Activated naive CD8-positive, alpha-beta T cell treated with anti-CD3 and anti-CD28 coated beads, Interleukin-2, amount 10 ng/mL, durations not matched to agents 7 days and 5 days (primary cell): ENCODE results near the gene ZNF511. TPM values are rescaled to one million over a fixed set of nuclear protein-coding genes. Genes with fewer than 3 reads are reported as not detected.

Experiments
- ATAC-seq: fragments of 150-1000 bp; cut with Tn5 transposase; one replicate; pipeline ENCODE4 v1.10.0; 2021; ENCODE audit warnings: low read depth, moderate library complexity
- POLR2A ChIA-PET: fragments of 350-600 bp; sonication (Branson Sonifier 250); formaldehyde crosslinking; loops from one replicate; lab custom pipeline; 2021; ENCODE audit warnings: antibody characterized with exemption; lab: Charles Lee
- DNase-seq: peaks from one replicate; pipeline ENCODE4 v3.0.0; 2021
- H3K27ac Mint-ChIP-seq: one replicate; pipeline ENCODE4 v1.8.0; 2022; ENCODE audit warnings: mild to moderate bottlenecking, mixed read lengths
- H3K27me3 Mint-ChIP-seq: one replicate; pipeline ENCODE4 v1.8.0; 2022; ENCODE audit warnings: mild to moderate bottlenecking, moderate library complexity, mixed read lengths
- H3K36me3 Mint-ChIP-seq: one replicate; pipeline ENCODE4 v1.8.0; 2021; ENCODE audit warnings: mild to moderate bottlenecking, mixed read lengths
- H3K4me1 Mint-ChIP-seq: one replicate; pipeline ENCODE4 v1.8.0; 2021; ENCODE audit warnings: mixed read lengths
- H3K4me3 Mint-ChIP-seq: one replicate; pipeline ENCODE4 v1.8.0; 2022; ENCODE audit warnings: mild to moderate bottlenecking, moderate library complexity, mixed read lengths
- H3K9me3 Mint-ChIP-seq: one replicate; pipeline ENCODE4 v1.8.0; 2021; ENCODE audit warnings: mixed read lengths
- total RNA-seq, 2 experiments: library from RNA; stranded (reverse); gene quantifications; one replicate each; pipeline ENCODE4 v1.2.3, GENCODE V29; 2021

Gene ZNF511
- total RNA-seq, 2 experiments from 2014 or later, result 44.5 to 47.4 TPM

- H3K36me3 Mint-ChIP-seq, result peaks cover 1% of the 10 kb centered on the region
- POLR2A ChIA-PET, result no interaction called here
- H3K27ac Mint-ChIP-seq, result no peak overlapping the region
- ATAC-seq, result no peak
- no peaks in the 10 kb centered on the region for H3K27me3 Mint-ChIP-seq
- no peak for DNase-seq
- peaks cover 9% of the 10 kb centered on the region for H3K4me1 Mint-ChIP-seq
- H3K9me3 Mint-ChIP-seq, result no peaks in the 10 kb centered on the region
- no peak overlapping the region for H3K4me3 Mint-ChIP-seq
Measured at GRCh38 chr10:133306097-133306476, 2.6 kb upstream of the ZNF511 start.

- Mint-ChIP-seq H3K27ac (peak overlapping the region; percentile 99), H3K27me3 (no peaks in the 10 kb centered on the region), H3K36me3 (peaks cover 3% of the 10 kb centered on the region), H3K9me3 (no peaks in the 10 kb centered on the region), H3K4me3 (peak overlapping the region; percentile 55), H3K4me1 (peaks cover 9% of the 10 kb centered on the region)
- POLR2A ChIA-PET, result interaction anchor here (1.8 to 2.0 kb wide), 3 partner anchors 28 to 48 kb away, joined by 6 to 10 read pairs (median 8); no protein-coding TSS in a partner anchor
- DNase-seq, result no peak
- no peak for ATAC-seq
Measured at GRCh38 chr10:133306941-133307379, 1.8 kb upstream of the ZNF511 start.

GRCh38 chr10:133307776-133308420 is 816 bp upstream of the ZNF511 start:
- no peaks in the 10 kb centered on the region for H3K27me3 Mint-ChIP-seq
- H3K9me3 Mint-ChIP-seq, result no peaks in the 10 kb centered on the region
- peak; percentile 86 for DNase-seq
- peak; percentile 60 for ATAC-seq
- peak overlapping the region; percentile 96 for H3K4me3 Mint-ChIP-seq
- H3K36me3 Mint-ChIP-seq, result peaks cover 3% of the 10 kb centered on the region
- peaks cover 9% of the 10 kb centered on the region for H3K4me1 Mint-ChIP-seq
- H3K27ac Mint-ChIP-seq, result peak overlapping the region; percentile 99
- POLR2A ChIA-PET, result interaction anchor here (0.9 to 2.0 kb wide), 4 partner anchors 29 to 49 kb away, joined by 3 to 10 read pairs (median 7); partner anchors contain the start of gene ADAM8

GRCh38 chr10:133309100-133309719 is 496 bp downstream of the ZNF511 start:
- H3K4me1 Mint-ChIP-seq, result peaks cover 10% of the 10 kb centered on the region
- peak overlapping the region; percentile 60 for H3K4me3 Mint-ChIP-seq
- ATAC-seq (peak; percentile 70), DNase-seq (peak; percentile 96)
- POLR2A ChIA-PET, result interaction anchor here (0.9 kb wide), 1 partner anchor 33 kb away, joined by 4 read pairs; the partner anchor contains the start of gene ADAM8
- H3K36me3 Mint-ChIP-seq, result peaks cover 3% of the 10 kb centered on the region
- no peaks in the 10 kb centered on the region for H3K9me3 Mint-ChIP-seq
- peak overlapping the region; percentile 74 for H3K27ac Mint-ChIP-seq
- no peaks in the 10 kb centered on the region for H3K27me3 Mint-ChIP-seq

- Mint-ChIP-seq H3K27ac (no peak overlapping the region), H3K9me3 (no peaks in the 10 kb centered on the region), H3K4me1 (peaks cover 11% of the 10 kb centered on the region), H3K4me3 (peak overlapping the region; percentile 22), H3K27me3 (no peaks in the 10 kb centered on the region), H3K36me3 (peaks cover 3% of the 10 kb centered on the region)
- POLR2A ChIA-PET, result interaction anchor here (0.9 kb wide), 1 partner anchor 34 kb away, joined by 4 read pairs; the partner anchor contains the start of gene ADAM8
- ATAC-seq (no peak), DNase-seq (no peak)
Measured at GRCh38 chr10:133309720-133310398, 1.1 kb downstream of the ZNF511 start.

GRCh38 chr10:133310399-133310755 is 1.7 kb downstream of the ZNF511 start:
- peaks cover 3% of the 10 kb centered on the region for H3K36me3 Mint-ChIP-seq
- no peaks in the 10 kb centered on the region for H3K9me3 Mint-ChIP-seq
- no peak overlapping the region for H3K4me3 Mint-ChIP-seq
- ATAC-seq (no peak), DNase-seq (no peak)
- POLR2A ChIA-PET, result no interaction called here
- peaks cover 11% of the 10 kb centered on the region for H3K4me1 Mint-ChIP-seq
- no peak overlapping the region for H3K27ac Mint-ChIP-seq
- no peaks in the 10 kb centered on the region for H3K27me3 Mint-ChIP-seq

- Mint-ChIP-seq H3K9me3 (no peaks in the 10 kb centered on the region), H3K4me3 (no peak overlapping the region), H3K27me3 (no peaks in the 10 kb centered on the region), H3K36me3 (peaks cover 3% of the 10 kb centered on the region), H3K4me1 (peaks cover 11% of the 10 kb centered on the region), H3K27ac (no peak overlapping the region)
- POLR2A ChIA-PET, result no interaction called here
- no peak for ATAC-seq
- no peak for DNase-seq
Measured at GRCh38 chr10:133310789-133311188, 2.1 kb downstream of the ZNF511 start.

- H3K36me3 Mint-ChIP-seq, result peaks cover 3% of the 10 kb centered on the region
- no peaks in the 10 kb centered on the region for H3K27me3 Mint-ChIP-seq
- DNase-seq (no peak), ATAC-seq (no peak)
- no peaks in the 10 kb centered on the region for H3K9me3 Mint-ChIP-seq
- H3K4me3 Mint-ChIP-seq, result no peak overlapping the region
- H3K27ac Mint-ChIP-seq, result no peak overlapping the region
- H3K4me1 Mint-ChIP-seq, result peaks cover 14% of the 10 kb centered on the region
- POLR2A ChIA-PET, result no interaction called here
Measured at GRCh38 chr10:133311570-133311969, 2.9 kb downstream of the ZNF511 start.

- Mint-ChIP-seq H3K4me1 (peaks cover 11% of the 10 kb centered on the region), H3K27me3 (no peaks in the 10 kb centered on the region), H3K36me3 (peaks cover 3% of the 10 kb centered on the region), H3K4me3 (no peak overlapping the region), H3K9me3 (no peaks in the 10 kb centered on the region), H3K27ac (no peak overlapping the region)
- DNase-seq (no peak), ATAC-seq (no peak)
- POLR2A ChIA-PET, result no interaction called here
Measured at GRCh38 chr10:133312016-133312768, 3.5 kb downstream of the ZNF511 start.

GRCh38 chr10:133312769-133313145 is 4.0 kb downstream of the ZNF511 start:
- peaks cover 3% of the 10 kb centered on the region for H3K36me3 Mint-ChIP-seq
- peaks cover 7% of the 10 kb centered on the region for H3K4me1 Mint-ChIP-seq
- POLR2A ChIA-PET, result no interaction called here
- DNase-seq (no peak), ATAC-seq (no peak)
- no peak overlapping the region for H3K27ac Mint-ChIP-seq
- H3K4me3 Mint-ChIP-seq, result no peak overlapping the region
- no peaks in the 10 kb centered on the region for H3K9me3 Mint-ChIP-seq
- no peaks in the 10 kb centered on the region for H3K27me3 Mint-ChIP-seq

GRCh38 chr10:133313192-133313591 is 4.5 kb downstream of the ZNF511 start:
- no peak overlapping the region for H3K27ac Mint-ChIP-seq
- no peak overlapping the region for H3K4me3 Mint-ChIP-seq
- no peak for ATAC-seq
- peaks cover 2% of the 10 kb centered on the region for H3K36me3 Mint-ChIP-seq
- POLR2A ChIA-PET, result interaction anchor here (0.6 kb wide), 1 partner anchor 1408 kb away, joined by 4 read pairs; no protein-coding TSS in a partner anchor
- H3K9me3 Mint-ChIP-seq, result no peaks in the 10 kb centered on the region
- H3K27me3 Mint-ChIP-seq, result no peaks in the 10 kb centered on the region
- DNase-seq, result no peak
- H3K4me1 Mint-ChIP-seq, result peaks cover 5% of the 10 kb centered on the region

- peaks cover 2% of the 10 kb centered on the region for H3K36me3 Mint-ChIP-seq
- H3K27ac Mint-ChIP-seq, result no peak overlapping the region
- H3K27me3 Mint-ChIP-seq, result peaks cover 2% of the 10 kb centered on the region
- POLR2A ChIA-PET, result no interaction called here
- no peak for ATAC-seq
- DNase-seq, result no peak
- H3K4me1 Mint-ChIP-seq, result peaks cover 8% of the 10 kb centered on the region
- H3K4me3 Mint-ChIP-seq, result no peak overlapping the region
- H3K9me3 Mint-ChIP-seq, result no peaks in the 10 kb centered on the region
Measured at GRCh38 chr10:133314911-133315310, 6.2 kb downstream of the ZNF511 start.

GRCh38 chr10:133315847-133316246 is 7.1 kb downstream of the ZNF511 start:
- Mint-ChIP-seq H3K9me3 (peaks cover 2% of the 10 kb centered on the region), H3K4me3 (no peak overlapping the region), H3K4me1 (peaks cover 8% of the 10 kb centered on the region), H3K27me3 (peaks cover 7% of the 10 kb centered on the region), H3K36me3 (peaks cover 2% of the 10 kb centered on the region), H3K27ac (no peak overlapping the region)
- POLR2A ChIA-PET, result no interaction called here
- no peak for ATAC-seq
- no peak for DNase-seq
